A549 (cell line): ENCODE data around the gene MTHFR. TPM values are rescaled to one million over a fixed set of nuclear protein-coding genes. Genes with fewer than 3 reads are reported as not detected.

Source experiments
- ATAC-seq, 2 experiments: fragments of 200-7000 bp in 1 of 2; fragments of >200 bp in 1 of 2; cut with Nextera tagmentation in 1 of 2; cut with Tn5 transposase in 1 of 2; 3 replicates each; pipeline versions ENCODE4 v1.8.0 to v1.9.1; 2018 to 2020; ENCODE audit warnings: mild to moderate bottlenecking in 1 of 2, moderate library complexity in 1 of 2
- CTCF ChIA-PET: fragments of 300-600 bp; sonication (Branson Sonifier 250); formaldehyde crosslinking; extraction: SDS; loops from one replicate; lab custom pipeline; 2021; ENCODE audit warnings: antibody characterized with exemption, inconsistent platforms; lab: Yijun Ruan, JAX
- POLR2A ChIA-PET: fragments of 350-600 bp; formaldehyde crosslinking; extraction: SDS; loops from one replicate; lab custom pipeline; 2021; ENCODE audit warnings: antibody characterized with exemption, inconsistent platforms; lab: Yijun Ruan, JAX
- DNase-seq, 2 experiments: peaks; one replicate each; pipeline versions ENCODE4 v3.0.0 to v3.0.0-alpha.2; 2011 to 2016; ENCODE audit warnings: low read depth in 1 of 2, low spot score in 1 of 2
- FAIRE-seq: peaks from 2 replicates; lab custom pipeline; 2011; peaks lifted over from hg19 to GRCh38; lab: Jason Lieb, UNC
- H3K27ac ChIP-seq, 2 experiments: fragments of >200 bp; sonication (Bioruptor Twin); formaldehyde crosslinking; 3 replicates each; pipeline ENCODE4 v1.5.1; 2016 to 2017
- H3K4me1 ChIP-seq: fragments of >200 bp; sonication (Bioruptor Twin); formaldehyde crosslinking; 3 replicates; pipeline ENCODE4 v1.6.1; 2016
- H3K4me2 ChIP-seq: fragments of >200 bp; sonication (Bioruptor Twin); formaldehyde crosslinking; 3 replicates; pipeline ENCODE4 v1.6.1; 2016
- H3K4me3 ChIP-seq: fragments of >200 bp; sonication (Bioruptor Twin); formaldehyde crosslinking; 3 replicates; pipeline ENCODE4 v1.5.1; 2016
- H3K9me3 ChIP-seq: fragments of >200 bp; sonication (Bioruptor Twin); formaldehyde crosslinking; 3 replicates; pipeline ENCODE4 v1.6.1; 2016
- BCL3 ChIP-seq: fragments of >200 bp; sonication (Bioruptor Twin); formaldehyde crosslinking; IDR thresholded peaks from 3 replicates; pipeline ENCODE4 v1.6.1; 2016
- CHD2 ChIP-seq: fragments of 150-350 bp; IDR thresholded peaks from 2 replicates; pipeline ENCODE4 v1.6.1; 2014; ENCODE audit warnings: low read length; ENCODE audit not compliant: partially characterized antibody
- CTCF ChIP-seq: fragments of >200 bp; sonication (Bioruptor Twin); formaldehyde crosslinking; IDR thresholded peaks from 3 replicates; pipeline ENCODE4 v1.5.1; 2016
- ELK1 ChIP-seq: fragments of 150-350 bp; IDR thresholded peaks from 2 replicates; pipeline ENCODE4 v1.6.1; 2014; ENCODE audit warnings: low read depth, mild to moderate bottlenecking, low read length
- FOXS1 ChIP-seq: fragments of 250-450 bp; sonication (Bioruptor Pico); IDR thresholded peaks from 2 replicates; pipeline ENCODE4 v1.5.0; 2020; ENCODE audit warnings: mild to moderate bottlenecking, moderate library complexity
- GATA3 ChIP-seq: IDR thresholded peaks from 2 replicates; pipeline ENCODE4 v1.6.1; 2012; ENCODE audit warnings: borderline replicate concordance
- HEYL ChIP-seq: fragments of 250-450 bp; sonication (Bioruptor Pico); IDR thresholded peaks from 2 replicates; pipeline ENCODE4 v1.8.0; 2021; ENCODE audit warnings: mild to moderate bottlenecking, moderate library complexity
- JUN ChIP-seq, 2 experiments: fragments of >200 bp; sonication (Bioruptor Twin); formaldehyde crosslinking; IDR thresholded peaks; 2 replicates in 1 of 2; 3 replicates in 1 of 2; pipeline ENCODE4 v1.6.1; 2016 to 2017
- JUNB ChIP-seq: fragments of >200 bp; sonication (Bioruptor Twin); formaldehyde crosslinking; IDR thresholded peaks from 2 replicates; pipeline ENCODE4 v1.6.1; 2016
- KDM1A ChIP-seq: fragments of 200-600 bp; sonication (generic); IDR thresholded peaks from 2 replicates; pipeline ENCODE4 v1.6.1; 2016; ENCODE audit warnings: low read depth, mild to moderate bottlenecking
- MAFK ChIP-seq: fragments of 450-650 bp; IDR thresholded peaks from 2 replicates; pipeline ENCODE4 v1.6.1; 2014; ENCODE audit not compliant: partially characterized antibody
- MAZ ChIP-seq: fragments of 150-350 bp; IDR thresholded peaks from 2 replicates; pipeline ENCODE4 v1.6.1; 2014; ENCODE audit warnings: antibody characterized with exemption, low read depth, low read length, borderline replicate concordance
- NFE2L2 ChIP-seq: fragments of 150-350 bp; conservative IDR thresholded peaks from 2 replicates; pipeline ENCODE4 v1.6.1; 2014; ENCODE audit warnings: low read length
- NPAS2 ChIP-seq: fragments of 250-450 bp; sonication (Bioruptor Pico); IDR thresholded peaks from 2 replicates; pipeline ENCODE4 v1.8.0; 2022; ENCODE audit warnings: mild to moderate bottlenecking, moderate library complexity, borderline replicate concordance
- PHF8 ChIP-seq: fragments of 200-600 bp; sonication (generic); IDR thresholded peaks from 2 replicates; pipeline ENCODE4 v1.6.1; 2016; ENCODE audit warnings: low read depth, mild to moderate bottlenecking, antibody characterized with exemption, moderate library complexity, borderline replicate concordance
- RAD21 ChIP-seq, 2 experiments: fragments of >200 bp in 1 of 2; sonication (Bioruptor Twin) in 1 of 2; formaldehyde crosslinking in 1 of 2; IDR thresholded peaks in 1 of 2; conservative IDR thresholded peaks in 1 of 2; 2 replicates in 1 of 2; 3 replicates in 1 of 2; pipeline ENCODE4 v1.6.1; 2012 to 2018; ENCODE audit warnings: inconsistent platforms in 1 of 2
- RARB ChIP-seq: fragments of 250-450 bp; sonication (Bioruptor Pico); IDR thresholded peaks from 2 replicates; pipeline ENCODE4 v1.8.0; 2021; ENCODE audit warnings: mild to moderate bottlenecking, moderate library complexity
- REST ChIP-seq: fragments of 200-600 bp; sonication (generic); IDR thresholded peaks from 2 replicates; pipeline ENCODE4 v1.6.1; 2016; ENCODE audit warnings: antibody characterized with exemption, mild to moderate bottlenecking, moderate library complexity
- SREBF2 ChIP-seq: fragments of 450-650 bp; IDR thresholded peaks from 2 replicates; pipeline ENCODE4 v1.6.1; 2014; ENCODE audit warnings: mild to moderate bottlenecking, moderate library complexity
- USF2 ChIP-seq: fragments of 450-650 bp; IDR thresholded peaks from 2 replicates; pipeline ENCODE4 v1.6.1; 2014; ENCODE audit warnings: antibody characterized with exemption
- WGBS: methylation state at CpG from one replicate; pipeline ENCODE4 v1.1.6; 2017; ENCODE audit errors: missing lambda C conversion rate; 5-methylcytosine and 5-hydroxymethylcytosine counted together
- polyA plus RNA-seq, 4 experiments: library from polyadenylated mRNA; depleted of rRNA in 3 of 4; stranded (reverse); fragments of >200 nt; fragmentation: RNase III in 1 of 4; extraction: RNeasy Plus Mini Kit Qiagen cat#74134 plus additional on column Dnase treatment in 1 of 4; gene quantifications; 2 replicates in 3 of 4; 3 replicates in 1 of 4; pipeline ENCODE4 v1.2.3, GENCODE V29; 2011 to 2017

Gene MTHFR
- polyA plus RNA-seq, 2 of the 4 experiments (the other 2 are of a cell fraction) = 4.5 to 5.2 TPM

- CTCF ChIA-PET = interaction anchor here (2.7 kb wide), 1 partner anchor 10 kb away, joined by 15 read pairs; no protein-coding TSS in a partner anchor
- FAIRE-seq (no peak), ATAC-seq (no peak), DNase-seq (no peak)
- Histone ChIP-seq H3K4me3 (no peak overlapping the region), H3K9me3 (no peaks in the 10 kb centered on the region), H3K4me1 (peaks cover 4% of the 10 kb centered on the region), H3K4me2 (no peak overlapping the region), H3K27ac (no peak overlapping the region)
- POLR2A ChIA-PET = no interaction called here
- TF ChIP-seq RARB (CRISPR knock-in tag) = no peak
- no peak for TF ChIP-seq CTCF
- TF ChIP-seq KDM1A = no peak
- TF ChIP-seq ELK1 = no peak
- TF ChIP-seq FOXS1 (CRISPR knock-in tag) = no peak
- TF ChIP-seq JUN (IDR thresholded peaks at IDR 0.05) = no peak
- no peak for TF ChIP-seq JUNB
- no peak for TF ChIP-seq RAD21 (conservative IDR thresholded peaks at IDR 0.05 in 1 of 2, IDR thresholded peaks at IDR 0.05 in 1 of 2)
- no peak for TF ChIP-seq GATA3
- no peak for TF ChIP-seq BCL3
- TF ChIP-seq CHD2 = no peak
- TF ChIP-seq MAFK = no peak
- TF ChIP-seq MAZ = no peak
- TF ChIP-seq USF2 = no peak
- no peak for TF ChIP-seq PHF8
- no peak for TF ChIP-seq HEYL (CRISPR knock-in tag)
- no peak for TF ChIP-seq NFE2L2
- no peak for TF ChIP-seq NPAS2
- TF ChIP-seq REST = no peak
- TF ChIP-seq SREBF2 = no peak
- WGBS = 93% methylated on average over 15 of the region's 15 CpGs
Measured at GRCh38 chr1:11796036-11796828, 9.5 kb downstream of the MTHFR start.
